SW480 (cell line): ENCODE results near the gene SPECC1L.
A peak's percentile ranks its signal among the peaks of the same experiment; 100 is the strongest.
"Not testable (repeated sequence)": the region's sequence is repeated elsewhere in the genome, so short reads cannot be mapped to it uniquely, and the experiment has no call there.

Source experiments
- DNase-seq: peaks from one replicate; pipeline ENCODE4 v3.0.0-alpha.2; 2016; ENCODE audit warnings: low spot score

The SPECC1L gene

GRCh38 chr22:24270556-24271385 lies at the start of gene SPECC1L:
TSS of gene SPECC1L (plus strand) at chr22:24270831. CDS start at chr22:24302232, 31,401 bp downstream.
- DNase-seq: peak; percentile 81

- DNase-seq: no peak
These were observed 46.2 kb upstream of the SPECC1L start for GRCh38 chr22:24224468-24224867.

GRCh38 chr22:24225044-24225601 lies 45.5 kb upstream of the SPECC1L start:
- no peak for DNase-seq

- DNase-seq: no peak
These were observed 44.7 kb upstream of the SPECC1L start for GRCh38 chr22:24225951-24226350.

- DNase-seq: no peak
These were observed 39.5 kb upstream of the SPECC1L start for GRCh38 chr22:24230911-24231656.

- no peak for DNase-seq
These were observed 38.9 kb upstream of the SPECC1L start for GRCh38 chr22:24231706-24232105.

GRCh38 chr22:24232124-24232523 lies 38.5 kb upstream of the SPECC1L start:
- no peak for DNase-seq

GRCh38 chr22:24232725-24233124 lies 37.9 kb upstream of the SPECC1L start:
- no peak for DNase-seq

GRCh38 chr22:24233235-24233634 lies 37.4 kb upstream of the SPECC1L start:
- no peak for DNase-seq

- no peak for DNase-seq
These were observed 36.8 kb upstream of the SPECC1L start for GRCh38 chr22:24233816-24234215.

GRCh38 chr22:24235315-24235714 lies 35.3 kb upstream of the SPECC1L start:
- no peak for DNase-seq

- no peak for DNase-seq
These were observed 34.0 kb upstream of the SPECC1L start for GRCh38 chr22:24236656-24237055.

GRCh38 chr22:24238101-24238694 lies 32.4 kb upstream of the SPECC1L start:
- not testable (repeated sequence) for DNase-seq

GRCh38 chr22:24240381-24240780 lies 30.2 kb upstream of the SPECC1L start:
- no peak for DNase-seq

GRCh38 chr22:24240985-24241692 lies 29.5 kb upstream of the SPECC1L start:
- DNase-seq: not testable (repeated sequence)

GRCh38 chr22:24243417-24243816 lies 27.2 kb upstream of the SPECC1L start:
- DNase-seq: not testable (repeated sequence)

- DNase-seq: no peak
These were observed 26.4 kb upstream of the SPECC1L start for GRCh38 chr22:24244144-24244787.

- DNase-seq: not testable (repeated sequence)
These were observed 25.6 kb upstream of the SPECC1L start, which contains the start of gene GGT5 for GRCh38 chr22:24245030-24245431. TSS of gene GGT5 (minus strand) at chr22:24245082. CDS start at chr22:24244725, 357 bp downstream.

- DNase-seq: not testable (repeated sequence)
These were observed 24.8 kb upstream of the SPECC1L start for GRCh38 chr22:24245584-24246561.

GRCh38 chr22:24247011-24247507 lies 23.6 kb upstream of the SPECC1L start:
- no peak for DNase-seq
